ENCODE results near the gene VCAN.

Gene VCAN

GRCh38 chr5:83542839-83543238, 71.3 kb downstream of the VCAN start:
- DNase-seq = no peak

GRCh38 chr5:83543898-83544297, 72.4 kb downstream of the VCAN start:
- no peak for DNase-seq

GRCh38 chr5:83547161-83547560, 75.6 kb downstream of the VCAN start:
- no peak for DNase-seq

GRCh38 chr5:83547889-83548288, 76.3 kb downstream of the VCAN start:
- DNase-seq = no peak

GRCh38 chr5:83548581-83548980, 77.0 kb downstream of the VCAN start:
- DNase-seq = no peak

GRCh38 chr5:83549076-83549475, 77.5 kb downstream of the VCAN start:
- DNase-seq = no peak

- DNase-seq = no peak
These were observed 78.1 kb downstream of the VCAN start for GRCh38 chr5:83549674-83550073.

GRCh38 chr5:83551821-83552220, 80.3 kb downstream of the VCAN start:
- DNase-seq = no peak

- no peak for DNase-seq
These were observed 80.7 kb downstream of the VCAN start for GRCh38 chr5:83552275-83552674.

GRCh38 chr5:83553000-83553486, 81.5 kb downstream of the VCAN start:
- DNase-seq = no peak

- no peak for DNase-seq
These were observed 82.6 kb downstream of the VCAN start for GRCh38 chr5:83554133-83554532.

- DNase-seq = no peak
These were observed 83.1 kb downstream of the VCAN start for GRCh38 chr5:83554686-83555085.

- DNase-seq = no peak
These were observed 83.7 kb downstream of the VCAN start for GRCh38 chr5:83555263-83555662.

GRCh38 chr5:83556190-83556589, 84.6 kb downstream of the VCAN start:
- DNase-seq = no peak

- no peak for DNase-seq
These were observed 87.7 kb downstream of the VCAN start for GRCh38 chr5:83559118-83559785.

GRCh38 chr5:83562071-83562606, 90.6 kb downstream of the VCAN start:
- DNase-seq = no peak

GRCh38 chr5:83562791-83563557, 91.4 kb downstream of the VCAN start:
- DNase-seq = no peak

- DNase-seq = no peak
These were observed 92.1 kb downstream of the VCAN start for GRCh38 chr5:83563631-83564030.

- DNase-seq = no peak
These were observed 92.7 kb downstream of the VCAN start for GRCh38 chr5:83564069-83564749.

GRCh38 chr5:83567741-83568140, 96.2 kb downstream of the VCAN start:
- no peak for DNase-seq

- no peak for DNase-seq
These were observed 96.6 kb downstream of the VCAN start for GRCh38 chr5:83568186-83568585.

- DNase-seq = no peak
These were observed 99.4 kb downstream of the VCAN start for GRCh38 chr5:83570916-83571315.

GRCh38 chr5:83572271-83572670, 100.7 kb downstream of the VCAN start:
- DNase-seq = no peak

GRCh38 chr5:83576341-83576740, 104.8 kb downstream of the VCAN start:
- DNase-seq = no peak

All from activated gamma-delta T cell treated with Interleukin-2 at 50 U/mL for 16 hours (primary cell).